K562 (cell line): Measurements from ENCODE around the gene FARP2. TPM values are rescaled to one million over a fixed set of nuclear protein-coding genes. Genes with fewer than 3 reads are reported as not detected.

Experiments used
- ARHGAP35 ChIP-seq: fragments of 450-650 bp; IDR thresholded peaks from 2 replicates; pipeline ENCODE4 v1.6.1; 2018; ENCODE audit not compliant: partially characterized antibody
- ARNT ChIP-seq, 2 experiments: fragments of 450-650 bp; IDR thresholded peaks; 2 replicates each; pipeline ENCODE4 v1.6.1; 2016; ENCODE audit warnings: mild to moderate bottlenecking in 1 of 2
- BRD9 ChIP-seq: fragments of 450-650 bp; IDR thresholded peaks from 2 replicates; pipeline ENCODE4 v1.6.1; 2018; ENCODE audit warnings: low read depth; ENCODE audit not compliant: partially characterized antibody
- FOXP1 ChIP-seq: sonication (generic); formaldehyde crosslinking; IDR thresholded peaks from 2 replicates; pipeline ENCODE4 v1.8.0; 2022; ENCODE audit warnings: mild to moderate bottlenecking, missing genetic modification reagents
- HIVEP1 ChIP-seq: fragments of 250-450 bp; sonication (Bioruptor Pico); IDR thresholded peaks from 2 replicates; pipeline ENCODE4 v1.4.0; 2020; ENCODE audit warnings: mild to moderate bottlenecking
- LCOR ChIP-seq: sonication (generic); formaldehyde crosslinking; IDR thresholded peaks from 2 replicates; pipeline ENCODE4 v1.8.0; 2022; ENCODE audit warnings: mild to moderate bottlenecking, missing genetic modification reagents
- NFXL1 ChIP-seq: fragments of 450-650 bp; formaldehyde crosslinking; IDR thresholded peaks from 2 replicates; pipeline ENCODE4 v1.4.0; 2021; ENCODE audit warnings: mild to moderate bottlenecking
- NR3C1 ChIP-seq: sonication (generic); formaldehyde crosslinking; IDR thresholded peaks from 2 replicates; pipeline ENCODE4 v1.8.1; 2022; ENCODE audit warnings: missing genetic modification reagents
- RFX1 ChIP-seq: fragments of 450-650 bp; IDR thresholded peaks from 2 replicates; pipeline ENCODE4 v1.6.1; 2016; ENCODE audit warnings: mild to moderate bottlenecking, moderate library complexity
- TCF7L2 ChIP-seq: fragments of 150-350 bp; IDR thresholded peaks from 2 replicates; pipeline ENCODE4 v1.6.1; 2016; ENCODE audit warnings: low read depth, mild to moderate bottlenecking, low read length, moderate library complexity
- TRIM24 ChIP-seq, 2 experiments: fragments of 450-650 bp; IDR thresholded peaks; 2 replicates each; pipeline ENCODE4 v1.6.1; 2016
- ZFX ChIP-seq: sonication (generic); formaldehyde crosslinking; IDR thresholded peaks from 2 replicates; pipeline ENCODE4 v1.8.0; 2022; ENCODE audit warnings: mild to moderate bottlenecking, missing genetic modification reagents, moderate library complexity
- ZNF133 ChIP-seq: fragments of 250-450 bp; sonication (Bioruptor Pico); IDR thresholded peaks from 2 replicates; pipeline ENCODE4 v1.4.0; 2020; ENCODE audit warnings: mild to moderate bottlenecking
- polyA plus RNA-seq, 8 experiments: library from polyadenylated mRNA; depleted of rRNA in 4 of 8; stranded (reverse) in 5 of 8; unstranded in 3 of 8; fragments of >200 nt; fragmentation: Nextera tagmentation in 2 of 8; fragmentation: Illumina TruSeq in 1 of 8; extraction: Ambion mirVana in 2 of 8; extraction: Trizol in 1 of 8; gene quantifications; 2 replicates each; pipeline versions ENCODE4 v1.2.1 to v1.2.3, GENCODE V29; 2011 to 2014; ENCODE audit warnings: inconsistent platforms in 1 of 8, missing spikeins in 1 of 8
- total RNA-seq, 7 experiments: library from RNA; depleted of rRNA in 6 of 7; stranded (reverse); fragments of >200 nt in 6 of 7; fragmentation: Illumina TruSeq in 2 of 7; extraction: Trizol in 2 of 7; gene quantifications; 2 replicates each; pipeline versions ENCODE4 v1.2.1 to v1.2.3, GENCODE V29; 2011 to 2021; ENCODE audit warnings: low replicate concordance in 1 of 7
- TF ChIP-seq, protein P1 (sequence below): sonication (generic); formaldehyde crosslinking; IDR thresholded peaks from 2 replicates; pipeline ENCODE4 v1.8.0; 2022; ENCODE audit warnings: missing genetic modification reagents, mild to moderate bottlenecking, borderline replicate concordance
- TF ChIP-seq, protein P2 (sequence below): fragments of 450-650 bp; formaldehyde crosslinking; IDR thresholded peaks from 2 replicates; pipeline ENCODE4 v1.4.0; 2020; ENCODE audit warnings: mild to moderate bottlenecking, moderate library complexity
- TF ChIP-seq, protein P3 (sequence below), 2 experiments: fragments of 450-650 bp in 1 of 2; sonication (generic) in 1 of 2; formaldehyde crosslinking in 1 of 2; IDR thresholded peaks in 1 of 2; conservative IDR thresholded peaks in 1 of 2; 2 replicates each; pipeline versions ENCODE4 v1.6.1 to v1.8.1; 2016 to 2023; ENCODE audit warnings: mild to moderate bottlenecking in 2 of 2, moderate library complexity in 2 of 2, inconsistent platforms in 1 of 2, missing genetic modification reagents in 1 of 2
- TF ChIP-seq, protein P4 (sequence below): sonication (generic); formaldehyde crosslinking; IDR thresholded peaks from 2 replicates; pipeline ENCODE4 v1.8.1; 2023; ENCODE audit warnings: mild to moderate bottlenecking, missing genetic modification reagents, moderate library complexity

FARP2 gene
- total and polyA plus RNA-seq, 9 of the 15 experiments (the other 6 are each of a cell fraction or from before 2014, with no cell fraction given): 4.1 to 38.1 (median 21.1) TPM

DNA sequence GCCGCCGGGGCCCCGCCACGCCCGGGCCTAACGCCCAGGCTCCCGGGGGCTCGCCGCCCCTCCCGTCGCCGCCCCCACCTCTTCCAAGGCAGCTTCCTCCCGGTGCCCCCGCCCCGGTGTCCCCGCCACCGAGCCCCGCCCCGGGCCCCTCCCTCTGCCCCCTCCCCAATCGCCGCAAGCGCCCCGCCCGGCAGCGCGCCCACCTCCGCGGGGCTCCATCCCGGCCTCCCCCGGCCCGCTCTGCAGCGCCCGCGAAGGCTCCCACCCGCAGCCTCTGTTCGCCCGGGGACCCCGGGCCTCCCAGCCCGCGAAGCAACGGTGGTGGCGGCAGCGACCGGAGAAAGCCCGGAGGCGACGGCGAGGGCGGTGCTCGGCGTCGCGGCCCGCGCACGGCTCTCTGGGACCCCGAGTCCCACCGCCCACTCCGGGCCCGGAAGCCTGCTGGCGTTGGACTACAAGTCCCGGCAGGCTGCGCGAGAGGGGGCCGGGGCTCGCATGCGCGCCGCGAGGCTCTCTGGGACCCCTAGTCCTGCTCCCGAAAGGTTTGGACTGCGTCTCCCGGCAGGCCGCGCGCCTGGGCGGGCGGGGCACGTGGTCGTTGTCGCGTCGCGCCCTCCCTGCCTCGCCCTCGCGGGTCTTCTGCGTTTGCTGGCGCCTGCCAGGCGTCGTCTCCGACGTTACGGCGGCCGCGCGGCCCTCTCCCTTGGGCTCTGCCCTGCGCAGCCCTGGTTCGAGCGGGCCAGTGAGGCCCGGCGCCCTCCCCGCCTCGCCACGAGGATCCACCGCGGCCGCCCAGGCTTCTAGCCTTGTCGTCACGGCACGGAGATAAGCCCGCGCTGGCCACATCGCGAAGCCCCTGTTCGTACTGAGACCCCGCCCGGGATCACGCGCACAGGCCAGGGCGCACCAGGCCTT is 152.4 kb downstream of the FARP2 start, which contains the start of gene STK25 (continued):
- no peak for TF ChIP-seq ZNF133 (CRISPR knock-in tag)
- TF ChIP-seq NFXL1: no peak
- no peak for TF ChIP-seq RFX1
- no peak for TF ChIP-seq TCF7L2
- TF ChIP-seq, protein P1, sequence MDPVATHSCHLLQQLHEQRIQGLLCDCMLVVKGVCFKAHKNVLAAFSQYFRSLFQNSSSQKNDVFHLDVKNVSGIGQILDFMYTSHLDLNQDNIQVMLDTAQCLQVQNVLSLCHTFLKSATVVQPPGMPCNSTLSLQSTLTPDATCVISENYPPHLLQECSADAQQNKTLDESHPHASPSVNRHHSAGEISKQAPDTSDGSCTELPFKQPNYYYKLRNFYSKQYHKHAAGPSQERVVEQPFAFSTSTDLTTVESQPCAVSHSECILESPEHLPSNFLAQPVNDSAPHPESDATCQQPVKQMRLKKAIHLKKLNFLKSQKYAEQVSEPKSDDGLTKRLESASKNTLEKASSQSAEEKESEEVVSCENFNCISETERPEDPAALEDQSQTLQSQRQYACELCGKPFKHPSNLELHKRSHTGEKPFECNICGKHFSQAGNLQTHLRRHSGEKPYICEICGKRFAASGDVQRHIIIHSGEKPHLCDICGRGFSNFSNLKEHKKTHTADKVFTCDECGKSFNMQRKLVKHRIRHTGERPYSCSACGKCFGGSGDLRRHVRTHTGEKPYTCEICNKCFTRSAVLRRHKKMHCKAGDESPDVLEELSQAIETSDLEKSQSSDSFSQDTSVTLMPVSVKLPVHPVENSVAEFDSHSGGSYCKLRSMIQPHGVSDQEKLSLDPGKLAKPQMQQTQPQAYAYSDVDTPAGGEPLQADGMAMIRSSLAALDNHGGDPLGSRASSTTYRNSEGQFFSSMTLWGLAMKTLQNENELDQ: peak; percentile 34; the same call in 1 of the 2 replicates
- TF ChIP-seq ARNT (IDR thresholded peaks at IDR 0.05): no peak
- TF ChIP-seq, protein P2, sequence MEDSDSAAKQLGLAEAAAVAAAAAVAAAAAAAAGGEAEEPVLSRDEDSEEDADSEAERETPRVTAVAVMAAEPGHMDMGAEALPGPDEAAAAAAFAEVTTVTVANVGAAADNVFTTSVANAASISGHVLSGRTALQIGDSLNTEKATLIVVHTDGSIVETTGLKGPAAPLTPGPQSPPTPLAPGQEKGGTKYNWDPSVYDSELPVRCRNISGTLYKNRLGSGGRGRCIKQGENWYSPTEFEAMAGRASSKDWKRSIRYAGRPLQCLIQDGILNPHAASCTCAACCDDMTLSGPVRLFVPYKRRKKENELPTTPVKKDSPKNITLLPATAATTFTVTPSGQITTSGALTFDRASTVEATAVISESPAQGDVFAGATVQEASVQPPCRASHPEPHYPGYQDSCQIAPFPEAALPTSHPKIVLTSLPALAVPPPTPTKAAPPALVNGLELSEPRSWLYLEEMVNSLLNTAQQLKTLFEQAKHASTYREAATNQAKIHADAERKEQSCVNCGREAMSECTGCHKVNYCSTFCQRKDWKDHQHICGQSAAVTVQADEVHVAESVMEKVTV (CRISPR knock-in tag): no peak
- no peak for TF ChIP-seq TRIM24 (IDR thresholded peaks at IDR 0.05)
- no peak for TF ChIP-seq BRD9
- TF ChIP-seq, protein P3, sequence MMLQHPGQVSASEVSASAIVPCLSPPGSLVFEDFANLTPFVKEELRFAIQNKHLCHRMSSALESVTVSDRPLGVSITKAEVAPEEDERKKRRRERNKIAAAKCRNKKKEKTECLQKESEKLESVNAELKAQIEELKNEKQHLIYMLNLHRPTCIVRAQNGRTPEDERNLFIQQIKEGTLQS (IDR thresholded peaks at IDR 0.05): no peak
- TF ChIP-seq, protein P3 (CRISPR knock-in tag; conservative IDR thresholded peaks at IDR 0.05): no peak; the same call in 1 of the 2 replicates
- no peak for TF ChIP-seq HIVEP1 (CRISPR knock-in tag)
- peak; percentile 91 for TF ChIP-seq LCOR (CRISPR knock-in tag)
- peak; percentile 90 for TF ChIP-seq NR3C1
- TF ChIP-seq FOXP1: peak; percentile 97
- TF ChIP-seq, protein P4, sequence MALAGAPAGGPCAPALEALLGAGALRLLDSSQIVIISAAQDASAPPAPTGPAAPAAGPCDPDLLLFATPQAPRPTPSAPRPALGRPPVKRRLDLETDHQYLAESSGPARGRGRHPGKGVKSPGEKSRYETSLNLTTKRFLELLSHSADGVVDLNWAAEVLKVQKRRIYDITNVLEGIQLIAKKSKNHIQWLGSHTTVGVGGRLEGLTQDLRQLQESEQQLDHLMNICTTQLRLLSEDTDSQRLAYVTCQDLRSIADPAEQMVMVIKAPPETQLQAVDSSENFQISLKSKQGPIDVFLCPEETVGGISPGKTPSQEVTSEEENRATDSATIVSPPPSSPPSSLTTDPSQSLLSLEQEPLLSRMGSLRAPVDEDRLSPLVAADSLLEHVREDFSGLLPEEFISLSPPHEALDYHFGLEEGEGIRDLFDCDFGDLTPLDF: peak; percentile 98
- TF ChIP-seq ZFX (CRISPR knock-in tag): peak; percentile 97
- TF ChIP-seq ARHGAP35: no peak
